ENCODE data around the gene CYB561D2. TPM values are rescaled to one million over a fixed set of nuclear protein-coding genes. Genes with fewer than 3 reads are reported as not detected.
A peak's percentile ranks its signal among the peaks of the same experiment; 100 is the strongest.

Gene CYB561D2
- total RNA-seq, 1 experiment from 2014 or later = 16.8 TPM

- Histone ChIP-seq H4K5ac (ENCODE audit: insufficient read length, low read depth, low read length) (no peak overlapping the region), H2BK20ac (ENCODE audit: low read depth, low read length, poor library complexity, severe bottlenecking) (no peak overlapping the region), H2BK15ac (ENCODE audit: low read depth, low read length) (no peak overlapping the region), H3K9me3 (ENCODE audit: control insufficient read depth, low read depth, low read length) (no peaks in the 10 kb centered on the region), H2BK5ac (ENCODE audit: insufficient read length, low read length) (no peak overlapping the region), H3K18ac (ENCODE audit: insufficient read length, low read depth, low read length) (no peak overlapping the region), H3K27me3 (ENCODE audit: insufficient read depth, low read length) (no peaks in the 10 kb centered on the region), H3K9ac (ENCODE audit: extremely low read depth, insufficient read length, low read length) (no peak overlapping the region), H2BK12ac (ENCODE audit: insufficient read length, low read depth, low read length) (no peak overlapping the region), H3K79me1 (ENCODE audit: insufficient read depth, low read depth, low read length, poor library complexity, severe bottlenecking) (no peaks in the 10 kb centered on the region), H4K8ac (replicated peaks; ENCODE audit: insufficient read length, low read depth, low read length) (no peak overlapping the region), H2AK5ac (ENCODE audit: insufficient read length, low read length) (no peak overlapping the region), H2BK120ac (ENCODE audit: low read depth, low read length, poor library complexity, severe bottlenecking) (no peak overlapping the region), H3K14ac (ENCODE audit: insufficient read depth, low read length) (no peak overlapping the region), H3K23me2 (ENCODE audit: insufficient read length, low read depth, low read length, poor library complexity, severe bottlenecking) (no peaks in the 10 kb centered on the region), H2AFZ (ENCODE audit: low read length) (no peak overlapping the region), H3K23ac (ENCODE audit: insufficient read length, low read depth, low read length) (no peak overlapping the region), H3K4me1 (ENCODE audit: insufficient read depth, low read length) (no peaks in the 10 kb centered on the region), H3K4ac (ENCODE audit: low read depth, low read length) (no peak overlapping the region), H3K79me2 (ENCODE audit: insufficient read depth, low read length) (no peaks in the 10 kb centered on the region), H3K56ac (ENCODE audit: insufficient read length, low read depth, low read length) (no peak overlapping the region), H4K91ac (ENCODE audit: insufficient read length, low read depth, low read length) (no peak overlapping the region), H4K20me1 (ENCODE audit: control insufficient read depth, insufficient read depth, insufficient read length) (peaks cover 2% of the 10 kb centered on the region), H3K27ac (ENCODE audit: insufficient read length, low read depth, low read length) (no peak overlapping the region), H3K4me2 (ENCODE audit: insufficient read depth, insufficient read length, low read length) (no peak overlapping the region), H3T11ph (ENCODE audit: low read length) (no peak overlapping the region)
- no peak overlapping the region for H3K27ac Mint-ChIP-seq
- no peak for DNase-seq
- H3K36me3 Mint-ChIP-seq (ENCODE audit: insufficient read depth in 1 of 3, low read depth in 3 of 3) = peaks cover 0 to 4% (median 0%) of the 10 kb centered on the region in 3 experiments; a peak in 1 of 7 replicates
- no CpG with 5 or more reads among the region's 22 CpGs for WGBS (ENCODE audit: extremely low coverage, insufficient read length, low lambda C conversion rate)
- peak overlapping the region in 1 of 2 experiments; percentile 38; a peak in 1 of 5 replicates for H3K4me3 Mint-ChIP-seq
- no peak; the same call in 2 of the 3 replicates for TF ChIP-seq CTCF (conservative IDR thresholded peaks at IDR 0.05)
- peaks cover 5% of the 10 kb centered on the region for H3K27me3 Mint-ChIP-seq (ENCODE audit: low read depth)
- peaks cover 22 to 55% of the 10 kb centered on the region in 2 experiments for H3K4me1 Mint-ChIP-seq
- H3K9me3 Mint-ChIP-seq = no peaks in the 10 kb centered on the region
Observed at GRCh38 chr3:50374363-50375257, 23.9 kb downstream of the CYB561D2 start.

Measured in H9 (cell line).